HepG2 (cell line): ENCODE measurements around the gene KCNMB2. TPM values are rescaled to one million over a fixed set of nuclear protein-coding genes. Genes with fewer than 3 reads are reported as not detected.

Source experiments
- ATAC-seq: fragments of 200-7000 bp; cut with Tn5 transposase; 3 replicates; pipeline ENCODE4 v1.9.1; 2020; ENCODE audit warnings: mild to moderate bottlenecking, moderate library complexity
- BruUV-seq: library from RNA; stranded (reverse); fragments of 400-500 nt; replicated peaks from 2 replicates; lab custom pipeline; 2021; lab: Mats Ljungman, UMichigan
- CTCF ChIA-PET: fragments of 300-600 bp; formaldehyde crosslinking; extraction: SDS; loops from one replicate; lab custom pipeline; 2021; ENCODE audit warnings: low total read pairs, inconsistent platforms, low intra/inter-chr PET ratio; lab: Yijun Ruan, JAX
- POLR2A ChIA-PET: fragments of 350-600 bp; sonication (Branson Sonifier 250); formaldehyde crosslinking; loops from one replicate; lab custom pipeline; 2020; ENCODE audit warnings: antibody characterized with exemption, inconsistent platforms; lab: Yijun Ruan, JAX
- DNase-seq: peaks from one replicate; pipeline ENCODE4 v3.0.0-alpha.2; 2015; ENCODE audit warnings: low spot score
- FAIRE-seq: peaks from 3 replicates; lab custom pipeline; 2011; peaks lifted over from hg19 to GRCh38; lab: Jason Lieb, UNC
- H2AFZ ChIP-seq: one replicate; pipeline ENCODE4 v1.6.1; 2011; ENCODE audit warnings: low read length, inconsistent platforms
- H3K27ac ChIP-seq: fragments of 300-600 bp; 3 replicates; pipeline ENCODE4 v1.8.0; 2011; ENCODE audit warnings: mixed run types, mild to moderate bottlenecking, mixed read lengths, low read length, inconsistent platforms; ENCODE audit not compliant: insufficient read depth; ENCODE audit errors: extremely low read length
- H3K27me3 ChIP-seq, 2 experiments: fragments of 200-600 bp in 1 of 2; 2 replicates in 1 of 2; 3 replicates in 1 of 2; pipeline versions ENCODE4 v1.6.0 to v1.8.0; 2011; ENCODE audit warnings: low read length in 2 of 2, mild to moderate bottlenecking in 2 of 2, moderate library complexity in 2 of 2, inconsistent platforms in 1 of 2; ENCODE audit not compliant: insufficient read depth in 2 of 2, control insufficient read depth in 1 of 2
- H3K36me3 ChIP-seq, 2 experiments: fragments of 200-600 bp in 1 of 2; replicated peaks in 1 of 2; 2 replicates in 1 of 2; 3 replicates in 1 of 2; pipeline versions ENCODE4 v1.5.1 to v1.8.0; 2011; ENCODE audit warnings: low read length in 2 of 2, inconsistent platforms in 1 of 2; ENCODE audit not compliant: insufficient read depth in 2 of 2, control insufficient read depth in 1 of 2
- H3K4me1 ChIP-seq: 2 replicates; pipeline ENCODE4 v1.5.1; 2012; ENCODE audit warnings: low read length, inconsistent platforms; ENCODE audit not compliant: insufficient read depth
- H3K4me2 ChIP-seq: 2 replicates; pipeline ENCODE4 v1.6.0; 2011; ENCODE audit warnings: low read depth, low read length, inconsistent platforms
- H3K4me3 ChIP-seq, 3 experiments: fragments of 200-600 bp in 1 of 3; sonication (generic), shearing (Covaris generic) in 1 of 3; replicated peaks in 1 of 3; 2 replicates each; pipeline ENCODE4 v1.5.1; 2011 to 2016; ENCODE audit warnings: low read length in 3 of 3, inconsistent platforms in 2 of 3, low read depth in 2 of 3, mild to moderate bottlenecking in 2 of 3, control low read depth in 1 of 3, mixed read lengths in 1 of 3; ENCODE audit not compliant: insufficient read depth in 1 of 3
- H3K79me2 ChIP-seq: one replicate; pipeline ENCODE4 v1.6.1; 2011; ENCODE audit warnings: low read length, inconsistent platforms; ENCODE audit not compliant: insufficient read depth
- H3K9ac ChIP-seq: 2 replicates; pipeline ENCODE4 v1.6.0; 2011; ENCODE audit warnings: mild to moderate bottlenecking, low read depth, low read length, inconsistent platforms; ENCODE audit not compliant: insufficient read depth
- H3K9me3 ChIP-seq: 2 replicates; pipeline ENCODE4 v1.5.1; 2012; ENCODE audit warnings: mild to moderate bottlenecking, low read length
- H4K20me1 ChIP-seq: 2 replicates; pipeline ENCODE4 v1.6.0; 2011; ENCODE audit warnings: inconsistent platforms, mild to moderate bottlenecking, low read length, moderate library complexity; ENCODE audit not compliant: insufficient read depth
- KLF13 ChIP-seq: sonication (generic); formaldehyde crosslinking; IDR thresholded peaks from 2 replicates; pipeline ENCODE4 v1.4.0; 2020; ENCODE audit warnings: mild to moderate bottlenecking, missing genetic modification reagents
- MYC ChIP-seq: sonication (generic); formaldehyde crosslinking; IDR thresholded peaks from 2 replicates; pipeline ENCODE4 v1.9.0; 2021; ENCODE audit warnings: missing genetic modification reagents, borderline replicate concordance
- NR1H2 ChIP-seq: sonication (generic); formaldehyde crosslinking; IDR thresholded peaks from 2 replicates; pipeline ENCODE4 v1.8.1; 2022; ENCODE audit warnings: low read depth, missing genetic modification reagents, borderline replicate concordance
- XRCC5 ChIP-seq: fragments of 200-400 bp; formaldehyde crosslinking; optimal IDR thresholded peaks from 2 replicates; pipeline ENCODE3; 2017; ENCODE audit warnings: mild to moderate bottlenecking, low read length
- ZBTB38 ChIP-seq: sonication (generic); formaldehyde crosslinking; IDR thresholded peaks from 2 replicates; pipeline ENCODE4 v1.5.1; 2020; ENCODE audit warnings: mild to moderate bottlenecking, missing genetic modification reagents
- ZNF737 ChIP-seq: sonication (generic); formaldehyde crosslinking; IDR thresholded peaks from 2 replicates; pipeline ENCODE4 v1.5.0; 2020; ENCODE audit warnings: missing genetic modification reagents, mild to moderate bottlenecking, borderline replicate concordance
- WGBS: methylation state at CpG from one replicate; pipeline ENCODE4 v1.1.6; 2017; ENCODE audit warnings: low lambda C conversion rate; 5-methylcytosine and 5-hydroxymethylcytosine counted together
- in situ Hi-C: cut with HindIII; loops from 2 replicates; pipeline ENCODE4 v1.10.0; 2017; ENCODE audit warnings: low pct_unique_long_range_greater_than_20kb; ENCODE audit not compliant: extremely low pct_ligation_motif_present
- intact Hi-C: fragments of 100-400 bp; cut with micrococcal nuclease; formaldehyde crosslinking; loops from one replicate; pipeline ENCODE4 v1.10.0; 2022; ENCODE audit not compliant: unreplicated experiment
- polyA plus RNA-seq, 8 experiments: library from polyadenylated mRNA; depleted of rRNA in 3 of 8; stranded (reverse) in 7 of 8; unstranded in 1 of 8; fragments of >200 nt; fragmentation: Illumina TruSeq in 4 of 8; extraction: Trizol in 4 of 8; gene quantifications; 2 replicates each; pipeline versions ENCODE4 v1.2.1 to v1.2.3, GENCODE V29; 2011 to 2016; ENCODE audit warnings: low read depth in 4 of 8, missing spikeins in 1 of 8, mixed read lengths in 1 of 8; ENCODE audit not compliant: insufficient read depth in 1 of 8
- total RNA-seq, 5 experiments: library from RNA; depleted of rRNA; stranded (reverse); fragments of >200 nt; fragmentation: Illumina TruSeq; extraction: Trizol; gene quantifications; 2 replicates each; pipeline ENCODE4 v1.2.3, GENCODE V29; 2016; ENCODE audit warnings: low read depth in 1 of 5
- TF ChIP-seq, protein P1 (sequence below): sonication (generic); formaldehyde crosslinking; IDR thresholded peaks from 2 replicates; pipeline ENCODE4 v1.4.0; 2020; ENCODE audit warnings: mild to moderate bottlenecking, missing genetic modification reagents, borderline replicate concordance
- TF ChIP-seq, protein P2 (sequence below): sonication (generic); formaldehyde crosslinking; IDR thresholded peaks from 2 replicates; pipeline ENCODE4 v1.8.1; 2023; ENCODE audit warnings: mild to moderate bottlenecking, missing genetic modification reagents
- TF ChIP-seq, protein P3 (sequence below): sonication (generic); formaldehyde crosslinking; IDR thresholded peaks from 2 replicates; pipeline ENCODE4 v1.8.1; 2023; ENCODE audit warnings: mild to moderate bottlenecking, missing genetic modification reagents
- TF ChIP-seq, protein P4 (sequence below): sonication (generic); formaldehyde crosslinking; IDR thresholded peaks from 2 replicates; pipeline ENCODE4 v1.4.0; 2020; ENCODE audit warnings: missing genetic modification reagents

Gene KCNMB2
- total and polyA plus RNA-seq, 2 of the 13 experiments (the other 11 are each of a cell fraction or from before 2014, with no cell fraction given) = not detected

DNA sequence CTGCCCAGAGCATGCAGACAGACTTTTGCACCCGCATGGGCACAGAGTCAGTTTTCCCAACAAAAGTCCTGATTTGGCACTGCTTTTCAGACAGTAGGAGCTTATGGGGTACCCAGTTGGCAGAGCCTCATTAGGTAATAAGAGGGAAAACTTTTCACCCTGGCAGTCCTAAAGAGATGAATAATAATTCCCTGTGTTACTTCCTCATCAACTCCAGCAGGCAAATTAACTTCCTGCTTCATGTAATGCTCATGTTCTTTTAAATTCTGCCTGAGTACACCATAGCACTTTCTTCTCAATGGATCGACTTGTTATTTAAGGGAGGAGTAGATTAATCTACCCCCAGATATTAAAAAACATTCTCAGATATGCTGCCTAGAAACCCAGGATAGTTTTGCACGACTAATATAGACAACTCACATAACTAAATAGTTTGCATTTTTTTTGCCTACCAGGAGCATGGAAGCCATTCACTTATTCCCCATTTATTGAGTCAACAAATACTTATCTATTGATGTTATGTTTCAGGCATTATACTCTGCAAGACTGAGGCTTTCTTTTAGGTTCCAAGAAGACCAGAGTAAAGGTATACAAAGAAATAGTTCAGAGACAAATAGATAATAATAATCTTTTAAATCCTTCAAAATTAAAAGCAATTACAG, 214.5 kb downstream of the KCNMB2 start:
- H3K4me1 ChIP-seq = no peaks in the 10 kb centered on the region
- WGBS = 2% methylated on average over 3 of the region's 3 CpGs
- H3K9ac ChIP-seq = no peak overlapping the region
- POLR2A ChIA-PET = no interaction called here
- no peak overlapping the region for H3K4me2 ChIP-seq
- ATAC-seq = no peak
- TF ChIP-seq XRCC5 (no peak), ZBTB38 (CRISPR knock-in tag) (no peak), ZNF737 (CRISPR knock-in tag) (no peak), MYC (no peak), KLF13 (CRISPR knock-in tag) (no peak), NR1H2 (CRISPR knock-in tag) (no peak)
- TF ChIP-seq, protein P1, sequence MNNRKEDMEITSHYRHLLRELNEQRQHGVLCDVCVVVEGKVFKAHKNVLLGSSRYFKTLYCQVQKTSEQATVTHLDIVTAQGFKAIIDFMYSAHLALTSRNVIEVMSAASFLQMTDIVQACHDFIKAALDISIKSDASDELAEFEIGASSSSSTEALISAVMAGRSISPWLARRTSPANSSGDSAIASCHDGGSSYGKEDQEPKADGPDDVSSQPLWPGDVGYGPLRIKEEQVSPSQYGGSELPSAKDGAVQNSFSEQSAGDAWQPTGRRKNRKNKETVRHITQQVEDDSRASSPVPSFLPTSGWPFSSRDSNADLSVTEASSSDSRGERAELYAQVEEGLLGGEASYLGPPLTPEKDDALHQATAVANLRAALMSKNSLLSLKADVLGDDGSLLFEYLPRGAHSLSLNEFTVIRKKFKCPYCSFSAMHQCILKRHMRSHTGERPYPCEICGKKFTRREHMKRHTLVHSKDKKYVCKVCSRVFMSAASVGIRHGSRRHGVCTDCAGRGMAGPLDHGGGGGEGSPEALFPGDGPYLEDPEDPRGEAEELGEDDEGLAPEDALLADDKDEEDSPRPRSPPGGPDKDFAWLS (CRISPR knock-in tag) = no peak
- TF ChIP-seq, protein P2, sequence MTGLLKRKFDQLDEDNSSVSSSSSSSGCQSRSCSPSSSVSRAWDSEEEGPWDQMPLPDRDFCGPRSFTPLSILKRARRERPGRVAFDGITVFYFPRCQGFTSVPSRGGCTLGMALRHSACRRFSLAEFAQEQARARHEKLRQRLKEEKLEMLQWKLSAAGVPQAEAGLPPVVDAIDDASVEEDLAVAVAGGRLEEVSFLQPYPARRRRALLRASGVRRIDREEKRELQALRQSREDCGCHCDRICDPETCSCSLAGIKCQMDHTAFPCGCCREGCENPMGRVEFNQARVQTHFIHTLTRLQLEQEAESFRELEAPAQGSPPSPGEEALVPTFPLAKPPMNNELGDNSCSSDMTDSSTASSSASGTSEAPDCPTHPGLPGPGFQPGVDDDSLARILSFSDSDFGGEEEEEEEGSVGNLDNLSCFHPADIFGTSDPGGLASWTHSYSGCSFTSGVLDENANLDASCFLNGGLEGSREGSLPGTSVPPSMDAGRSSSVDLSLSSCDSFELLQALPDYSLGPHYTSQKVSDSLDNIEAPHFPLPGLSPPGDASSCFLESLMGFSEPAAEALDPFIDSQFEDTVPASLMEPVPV (CRISPR knock-in tag) = no peak
- TF ChIP-seq, protein P3, sequence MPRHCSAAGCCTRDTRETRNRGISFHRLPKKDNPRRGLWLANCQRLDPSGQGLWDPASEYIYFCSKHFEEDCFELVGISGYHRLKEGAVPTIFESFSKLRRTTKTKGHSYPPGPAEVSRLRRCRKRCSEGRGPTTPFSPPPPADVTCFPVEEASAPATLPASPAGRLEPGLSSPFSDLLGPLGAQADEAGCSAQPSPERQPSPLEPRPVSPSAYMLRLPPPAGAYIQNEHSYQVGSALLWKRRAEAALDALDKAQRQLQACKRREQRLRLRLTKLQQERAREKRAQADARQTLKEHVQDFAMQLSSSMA = no peak
- TF ChIP-seq, protein P4, sequence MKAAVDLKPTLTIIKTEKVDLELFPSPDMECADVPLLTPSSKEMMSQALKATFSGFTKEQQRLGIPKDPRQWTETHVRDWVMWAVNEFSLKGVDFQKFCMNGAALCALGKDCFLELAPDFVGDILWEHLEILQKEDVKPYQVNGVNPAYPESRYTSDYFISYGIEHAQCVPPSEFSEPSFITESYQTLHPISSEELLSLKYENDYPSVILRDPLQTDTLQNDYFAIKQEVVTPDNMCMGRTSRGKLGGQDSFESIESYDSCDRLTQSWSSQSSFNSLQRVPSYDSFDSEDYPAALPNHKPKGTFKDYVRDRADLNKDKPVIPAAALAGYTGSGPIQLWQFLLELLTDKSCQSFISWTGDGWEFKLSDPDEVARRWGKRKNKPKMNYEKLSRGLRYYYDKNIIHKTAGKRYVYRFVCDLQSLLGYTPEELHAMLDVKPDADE (CRISPR knock-in tag) = no peak
- in situ Hi-C loops = no loop called here
- H3K27me3 ChIP-seq = no peaks in the 10 kb centered on the region; a peak in 1 of 5 replicates
- intact Hi-C loops = no loop called here
- no peak for DNase-seq
- no peak overlapping the region for H2AFZ ChIP-seq
- CTCF ChIA-PET = no interaction called here
- no peaks in the 10 kb centered on the region for H3K36me3 ChIP-seq
- no peaks in the 10 kb centered on the region; the same call in 1 of the 2 replicates for H3K9me3 ChIP-seq
- H3K27ac ChIP-seq = no peak overlapping the region
- no TSS peak for BruUV-seq
- no peaks in the 10 kb centered on the region for H4K20me1 ChIP-seq
- H3K79me2 ChIP-seq = no peaks in the 10 kb centered on the region
- H3K4me3 ChIP-seq = no peak overlapping the region
- no peak for FAIRE-seq
